ENCODE data around the gene ATP10A. TPM values are rescaled to one million over a fixed set of nuclear protein-coding genes. Genes with fewer than 3 reads are reported as not detected.

Gene ATP10A
- total and polyA plus RNA-seq, 9 of the 15 experiments (the other 6 are each of a cell fraction or from before 2014, with no cell fraction given) = 0.09 TPM; not detected in 8

GRCh38 chr15:25850154-25851111, 12.7 kb downstream of the ATP10A start:
- Histone ChIP-seq H3K4me3 (no peak overlapping the region), H4K20me1 (replicated peaks; ENCODE audit: control insufficient read depth, insufficient read depth, low read length) (no peaks in the 10 kb centered on the region), H3K9me1 (ENCODE audit: control insufficient read depth, insufficient read depth, low read length) (no peaks in the 10 kb centered on the region), H3K79me2 (ENCODE audit: control insufficient read depth, insufficient read depth, low read length) (no peaks in the 10 kb centered on the region), H3K27me3 (ENCODE audit: control insufficient read depth in 2 of 2, insufficient read depth in 2 of 2, low read length in 2 of 2) (peaks cover 0 to 10% of the 10 kb centered on the region in 2 experiments; a peak in 1 of 5 replicates), H3K36me3 (ENCODE audit: control insufficient read depth, insufficient read depth, low read length) (no peaks in the 10 kb centered on the region), H2AFZ (ENCODE audit: low read depth, low read length) (peak overlapping the region; percentile 73), H3K4me1 (replicated peaks in 1 of 2; ENCODE audit: control insufficient read depth in 2 of 2, insufficient read depth in 2 of 2, low read length in 2 of 2) (peaks cover 4% of the 10 kb centered on the region in 2 experiments; a peak in 2 of 5 replicates), H3K9ac (ENCODE audit: insufficient read depth in 1 of 2, low read depth in 2 of 2, low read length in 2 of 2) (peak overlapping the region in 1 of 2 experiments; percentile 65; a peak in 1 of 4 replicates), H3K9me3 (replicated peaks; ENCODE audit: control insufficient read depth, insufficient read depth, low read depth, low read length) (no peaks in the 10 kb centered on the region), H3K27ac (ENCODE audit: extremely low read depth, low read depth, low read length) (no peak overlapping the region), H3K4me2 (ENCODE audit: insufficient read depth, low read length) (peak overlapping the region; percentile 61)
- peak; percentile 94 for ATAC-seq
- intact Hi-C loops (cut with micrococcal nuclease) (no loop called here), in situ Hi-C loops (cut with MboI) (no loop called here)
- ChIA-PET CTCF (ENCODE audit: low intra/inter-chr PET ratio) (no interaction called here), POLR2A (no interaction called here)
- peak; percentile 56 to 76 (median 72) for DNase-seq (ENCODE audit: extremely low read depth in 1 of 4, low spot score in 3 of 4)
- no peak for FAIRE-seq
- no TSS peak for BruUV-seq (replicated peaks)
- 7% methylated on average over 21 of the region's 36 CpGs for WGBS (ENCODE audit: insufficient coverage, low coverage, missing lambda C conversion rate)
- peak; percentile 48 for TF ChIP-seq ATF3 (IDR thresholded peaks at IDR 0.05)
- no peak for TF ChIP-seq ATF3 (CRISPR knock-in tag; conservative IDR thresholded peaks at IDR 0.05)
- no peak for TF ChIP-seq ZNF280B (CRISPR knock-in tag; IDR thresholded peaks at IDR 0.05)
- TF ChIP-seq ESRRB (CRISPR knock-in tag; IDR thresholded peaks at IDR 0.05; ENCODE audit: borderline replicate concordance) = no peak
- no peak for TF ChIP-seq MGA (IDR thresholded peaks at IDR 0.05)
- TF ChIP-seq PTTG1 (tag; IDR thresholded peaks at IDR 0.05; ENCODE audit: low read depth) = no peak
